Spleen (tissue), 11 donors: ENCODE data around the gene FAM83F. TPM values are rescaled to one million over a fixed set of nuclear protein-coding genes. Genes with fewer than 3 reads are reported as not detected.

Experiments used
- DNase-seq: peaks from one replicate; pipeline ENCODE4 v3.0.0-alpha.2; 2020
- H3K27ac ChIP-seq, 8 donors: fragments of 200-600 bp; sonication (generic) in 7 of 8; 1 replicate in 4 of 8; 2 replicates in 4 of 8; pipeline versions ENCODE4 v1.5.0 to v1.8.0; 2016 to 2021; ENCODE audit warnings: inconsistent platforms in 4 of 8, mild to moderate bottlenecking in 4 of 8, moderate library complexity in 1 of 8
- H3K27me3 ChIP-seq, 7 donors: fragments of 200-600 bp; sonication (generic) in 6 of 7; replicated peaks in 1 of 7; 1 replicate in 4 of 7; 2 replicates in 3 of 7; pipeline versions ENCODE4 v1.5.0 to v1.8.0; 2016 to 2021; ENCODE audit warnings: inconsistent platforms in 3 of 7, mild to moderate bottlenecking in 1 of 7
- H3K36me3 ChIP-seq, 6 donors: fragments of 200-600 bp; sonication (generic) in 5 of 6; 1 replicate in 4 of 6; 2 replicates in 2 of 6; pipeline versions ENCODE4 v1.5.0 to v1.8.0; 2016 to 2021; ENCODE audit warnings: inconsistent platforms in 2 of 6
- H3K4me1 ChIP-seq, 6 donors: fragments of 200-600 bp; sonication (generic) in 5 of 6; 1 replicate in 3 of 6; 2 replicates in 3 of 6; pipeline versions ENCODE4 v1.5.0 to v1.8.0; 2016 to 2021; ENCODE audit warnings: inconsistent platforms in 3 of 6
- H3K4me3 ChIP-seq, 8 donors: fragments of 200-600 bp; sonication (generic) in 7 of 8; 1 replicate in 4 of 8; 2 replicates in 4 of 8; pipeline versions ENCODE4 v1.5.0 to v1.8.0; 2016 to 2021; ENCODE audit warnings: inconsistent platforms in 4 of 8, mild to moderate bottlenecking in 4 of 8, moderate library complexity in 2 of 8
- H3K9me3 ChIP-seq, 8 donors: fragments of 200-600 bp; sonication (generic) in 7 of 8; 1 replicate in 4 of 8; 2 replicates in 4 of 8; pipeline versions ENCODE4 v1.5.0 to v1.8.0; 2016 to 2021; ENCODE audit warnings: inconsistent platforms in 4 of 8
- CTCF ChIP-seq, 11 experiments: fragments of 200-600 bp in 7 of 11; fragments of 450-650 bp in 4 of 11; sonication (generic) in 4 of 11; IDR thresholded peaks in 8 of 11; conservative IDR thresholded peaks in 3 of 11; 1 replicate in 7 of 11; 2 replicates in 4 of 11; pipeline versions ENCODE4 v1.4.0 to v1.8.0; 2016 to 2021; ENCODE audit warnings: antibody characterized with exemption in 11 of 11, inconsistent platforms in 4 of 11, mild to moderate bottlenecking in 1 of 11
- POLR2A ChIP-seq, 3 donors: fragments of 450-650 bp; IDR thresholded peaks; one replicate each; pipeline ENCODE4 v1.5.1; 2017; ENCODE audit warnings: antibody characterized with exemption in 3 of 3, mild to moderate bottlenecking in 1 of 3
- POLR2AphosphoS5 ChIP-seq, 3 donors: sonication (generic); formaldehyde crosslinking; IDR thresholded peaks; one replicate each; pipeline ENCODE4 v1.5.1; 2017; ENCODE audit warnings: antibody characterized with exemption in 3 of 3
- WGBS, 5 donors: extraction: QIAGEN DNeasy Blood & Tissue Kit in 3 of 5; methylation state at CpG; one replicate each; pipeline versions ENCODE4 v1.1.5 to v1.1.7; 2013 to 2018; 5-methylcytosine and 5-hydroxymethylcytosine counted together
- intact Hi-C: fragments of 100-400 bp; cut with DNase I; formaldehyde crosslinking; loops from one replicate; pipeline ENCODE4 v1.15.0; 2023; ENCODE audit warnings: low total_unique reads
- polyA plus RNA-seq, 3 donors: library from polyadenylated mRNA; stranded (reverse); fragments of 200-250 nt; gene quantifications; one replicate each; pipeline ENCODE4 v1.2.1, GENCODE V29; 2013
- total RNA-seq, 7 donors: library from RNA; depleted of rRNA in 3 of 7; stranded (reverse); fragments of >200 nt in 3 of 7; fragmentation: NEBNext Ultra II Directional in 4 of 7; extraction: Animal tissue kit (Norgen Biotek cat#: 25700) in 4 of 7; gene quantifications; one replicate each; pipeline versions ENCODE4 v1.1.0 to v1.2.1, GENCODE V29; 2016 to 2021
- donor health status: healthy with polysubstance abuse.
- donor health status: DM: no; HTN: no; CAD: no; lungs with moderate emphysema.
- donor health status: DM: no; HTN: no; CAD: no.
- donor health status: Bipolar disorder and iron deficiency.
- donor health status: healthy.
- donor health status: DM: no; HTN: no; CAD: no.
- donor health status: DM: yes; HTN: yes; CAD: no.

FAM83F gene
- total and polyA plus RNA-seq, 10 donors: 0.02 to 0.28 (median 0.12) TPM; not detected in 2

GRCh38 chr22:40088818-40089217, 94.1 kb downstream of the FAM83F start:
- Histone ChIP-seq H3K4me1 (peaks cover 0 to 97% (median 53%) of the 10 kb centered on the region in 6 donors), H3K9me3 (no peaks in the 10 kb centered on the region), H3K27me3 (no peaks in the 10 kb centered on the region), H3K4me3 (no peak overlapping the region), H3K27ac (no peak overlapping the region), H3K36me3 (no peaks in the 10 kb centered on the region)
- no peak for DNase-seq
- intact Hi-C loops: no loop called here
- WGBS, 5 donors: 33 to 50% (median 43%) methylated on average over 1 of the region's 1 CpG
- TF ChIP-seq CTCF (IDR thresholded peaks at IDR 0.05 in 8 of 11, conservative IDR thresholded peaks at IDR 0.05 in 3 of 11) (no peak), POLR2AphosphoS5 (IDR thresholded peaks at IDR 0.05) (no peak), POLR2A (IDR thresholded peaks at IDR 0.05) (no peak)

Other genes starting within 250 kb of the FAM83F start
- gene ENTHD1, start 101.2 kb upstream of the FAM83F start, total RNA-seq: under 1 TPM in 2 of 7 donors, not detected in 5; 0.27 to 0.59 TPM
- under 1 TPM; 0.09 to 0.14 (median 0.10) TPM for gene ENTHD1, start 101.2 kb upstream of the FAM83F start, polyA plus RNA-seq
- gene GRAP2, start 93.9 kb upstream of the FAM83F start, total RNA-seq: 10 to 100 TPM; 24.3 to 40.3 (median 33.2) TPM
- 1 to 10 TPM; 3.1 to 8.7 (median 7.6) TPM for gene GRAP2, start 93.9 kb upstream of the FAM83F start, polyA plus RNA-seq
- 1 to 10 TPM; 1.5 to 4.2 (median 2.7) TPM for gene TMA7B, start 34.6 kb upstream of the FAM83F start, total RNA-seq
- under 1 TPM; 0.29 to 0.45 (median 0.35) TPM for gene TMA7B, start 34.6 kb upstream of the FAM83F start, polyA plus RNA-seq
- 100 to 1,000 TPM in 4 of 7 donors, 10 to 100 TPM in 3; 85.1 to 221 (median 103) TPM for gene TNRC6B, start 183.0 kb downstream of the FAM83F start, total RNA-seq
- gene TNRC6B, start 183.0 kb downstream of the FAM83F start, polyA plus RNA-seq: 10 to 100 TPM in 1 of 3 donors, 1 to 10 TPM in 2; 1.2 to 17.7 (median 1.7) TPM